Activated CD8-positive, alpha-beta memory T cell treated with anti-CD3 and anti-CD28 coated beads, Interleukin-2, amount 10 ng/mL, durations not matched to agents 7 days and 5 days (primary cell): ENCODE data around the gene LHX2. TPM values are rescaled to one million over a fixed set of nuclear protein-coding genes. Genes with fewer than 3 reads are reported as not detected.
A peak's percentile ranks its signal among the peaks of the same experiment; 100 is the strongest.

Experiments used
- ATAC-seq: fragments of 150-1000 bp; cut with Tn5 transposase; one replicate; pipeline ENCODE4 v1.10.0; 2021; ENCODE audit warnings: moderate library complexity
- CTCF ChIA-PET: fragments of 350-600 bp; sonication (Branson Sonifier 250); formaldehyde crosslinking; loops from one replicate; lab custom pipeline; 2021; ENCODE audit warnings: antibody characterized with exemption; lab: Charles Lee
- DNase-seq: peaks from one replicate; pipeline ENCODE4 v3.0.0-alpha.2; 2020
- H3K27ac Mint-ChIP-seq: one replicate; pipeline ENCODE4 v1.8.0; 2021; ENCODE audit warnings: mild to moderate bottlenecking, mixed read lengths
- H3K27me3 Mint-ChIP-seq: one replicate; pipeline ENCODE4 v1.8.0; 2021; ENCODE audit warnings: mixed read lengths
- H3K36me3 Mint-ChIP-seq: one replicate; pipeline ENCODE4 v1.8.0; 2021; ENCODE audit warnings: mild to moderate bottlenecking, mixed read lengths
- H3K4me1 Mint-ChIP-seq: one replicate; pipeline ENCODE4 v1.8.0; 2021; ENCODE audit warnings: mixed read lengths
- H3K4me3 Mint-ChIP-seq: one replicate; pipeline ENCODE4 v1.8.0; 2021; ENCODE audit warnings: mild to moderate bottlenecking, moderate library complexity, mixed read lengths
- H3K9me3 Mint-ChIP-seq: one replicate; pipeline ENCODE4 v1.8.0; 2022; ENCODE audit warnings: low read depth, mixed read lengths
- total RNA-seq, 2 experiments: library from RNA; stranded (reverse); gene quantifications; one replicate each; pipeline ENCODE4 v1.2.3, GENCODE V29; 2021

Gene LHX2
- total RNA-seq, 2 experiments from 2014 or later, result not detected

- H3K9me3 Mint-ChIP-seq, result no peaks in the 10 kb centered on the region
- DNase-seq, result no peak
Measured at GRCh38 chr9:124003636-124004349, 7.8 kb upstream of the LHX2 start.

GRCh38 chr9:124004593-124004992, 7.0 kb upstream of the LHX2 start:
- no peak for DNase-seq
- Mint-ChIP-seq H3K27ac (no peak overlapping the region), H3K27me3 (peaks cover 92% of the 10 kb centered on the region), H3K9me3 (no peaks in the 10 kb centered on the region), H3K36me3 (peaks cover 4% of the 10 kb centered on the region), H3K4me1 (peaks cover 12% of the 10 kb centered on the region), H3K4me3 (no peak overlapping the region)
- no peak for ATAC-seq
- CTCF ChIA-PET, result interaction anchor here (0.6 to 1.6 kb wide), 2 partner anchors 36 to 364 kb away, joined by 3 to 4 read pairs; no protein-coding TSS in a partner anchor

More at GRCh38 chr9:124003636-124004349, 7.8 kb upstream of the LHX2 start:
- Mint-ChIP-seq H3K4me3 (no peak overlapping the region), H3K27ac (no peak overlapping the region), H3K4me1 (peaks cover 14% of the 10 kb centered on the region), H3K27me3 (peaks cover 90% of the 10 kb centered on the region), H3K36me3 (peaks cover 3% of the 10 kb centered on the region)
- no peak for ATAC-seq
- CTCF ChIA-PET, result interaction anchor here (1.1 kb wide), 1 partner anchor 38 kb away, joined by 3 read pairs; no protein-coding TSS in a partner anchor

- peaks cover 6% of the 10 kb centered on the region for H3K36me3 Mint-ChIP-seq
- ATAC-seq (no peak), DNase-seq (no peak)
- no peak overlapping the region for H3K27ac Mint-ChIP-seq
- no peak overlapping the region for H3K4me3 Mint-ChIP-seq
- peaks cover 12% of the 10 kb centered on the region for H3K4me1 Mint-ChIP-seq
- CTCF ChIA-PET, result interaction anchor here (0.6 to 1.6 kb wide), 2 partner anchors 36 to 364 kb away, joined by 3 to 4 read pairs; no protein-coding TSS in a partner anchor
- H3K9me3 Mint-ChIP-seq, result no peaks in the 10 kb centered on the region
- peaks cover 97% of the 10 kb centered on the region for H3K27me3 Mint-ChIP-seq
Measured at GRCh38 chr9:124005029-124005771, 6.4 kb upstream of the LHX2 start.

DNA sequence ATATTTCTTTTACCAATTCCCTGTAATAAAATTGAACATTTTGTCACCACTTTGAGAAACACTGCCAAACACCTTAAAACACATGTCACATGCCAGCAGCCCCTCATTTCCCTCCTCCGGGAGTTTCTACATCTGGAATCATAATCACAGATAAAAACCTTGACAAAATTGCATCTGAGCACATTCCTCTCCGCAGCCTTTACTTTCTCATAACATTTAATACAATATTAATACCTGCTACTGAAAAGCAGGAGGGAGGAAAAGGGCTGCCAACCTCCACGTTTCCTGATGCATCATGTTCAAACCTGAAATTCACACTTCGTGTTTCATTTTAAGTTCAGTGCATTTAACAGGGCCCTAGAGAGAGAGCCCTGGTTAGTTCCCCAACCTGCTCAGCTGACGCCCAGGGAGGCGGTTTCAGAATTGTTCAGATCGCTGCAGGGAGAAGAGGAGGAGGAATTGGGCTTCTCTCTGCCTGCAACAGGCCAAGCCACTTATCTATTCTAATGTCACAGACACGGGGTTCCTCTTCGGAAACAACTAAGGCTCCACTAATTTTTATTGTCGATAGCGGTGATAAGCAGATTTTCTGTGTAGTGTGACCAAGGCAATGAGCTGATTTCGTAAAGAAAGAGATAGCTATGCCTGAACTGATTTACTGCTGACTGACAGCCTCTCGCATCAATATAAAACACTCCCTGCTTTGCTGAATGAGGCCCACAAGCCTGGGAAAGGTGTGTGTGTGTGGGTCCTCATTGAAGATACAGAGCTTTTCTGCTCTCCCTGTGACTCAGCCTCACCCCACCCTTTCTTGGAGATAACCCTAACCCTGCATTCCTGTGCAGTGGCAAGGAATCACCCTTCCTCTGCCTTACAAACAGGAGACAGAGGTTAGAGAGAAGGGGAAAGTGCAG, 4.9 kb upstream of the LHX2 start:
- CTCF ChIA-PET, result no interaction called here
- DNase-seq (no peak), ATAC-seq (no peak)
- Mint-ChIP-seq H3K36me3 (peaks cover 6% of the 10 kb centered on the region), H3K27ac (no peak overlapping the region), H3K9me3 (no peaks in the 10 kb centered on the region), H3K4me1 (peaks cover 10% of the 10 kb centered on the region), H3K4me3 (no peak overlapping the region), H3K27me3 (peaks cover 93% of the 10 kb centered on the region)

GRCh38 chr9:124007565-124008302, 3.8 kb upstream of the LHX2 start:
- Mint-ChIP-seq H3K9me3 (no peaks in the 10 kb centered on the region), H3K4me3 (peak overlapping the region; percentile 5), H3K27ac (peak overlapping the region; percentile 41), H3K27me3 (peaks cover 86% of the 10 kb centered on the region), H3K4me1 (peaks cover 10% of the 10 kb centered on the region), H3K36me3 (peaks cover 6% of the 10 kb centered on the region)
- CTCF ChIA-PET, result no interaction called here
- ATAC-seq (no peak), DNase-seq (no peak)

GRCh38 chr9:124008303-124008693, 3.3 kb upstream of the LHX2 start:
- ATAC-seq, result no peak
- peaks cover 86% of the 10 kb centered on the region for H3K27me3 Mint-ChIP-seq
- peaks cover 6% of the 10 kb centered on the region for H3K36me3 Mint-ChIP-seq
- peaks cover 12% of the 10 kb centered on the region for H3K4me1 Mint-ChIP-seq
- no peak for DNase-seq
- H3K27ac Mint-ChIP-seq, result peak overlapping the region; percentile 41
- no peaks in the 10 kb centered on the region for H3K9me3 Mint-ChIP-seq
- peak overlapping the region; percentile 5 for H3K4me3 Mint-ChIP-seq
- CTCF ChIA-PET, result no interaction called here

DNA sequence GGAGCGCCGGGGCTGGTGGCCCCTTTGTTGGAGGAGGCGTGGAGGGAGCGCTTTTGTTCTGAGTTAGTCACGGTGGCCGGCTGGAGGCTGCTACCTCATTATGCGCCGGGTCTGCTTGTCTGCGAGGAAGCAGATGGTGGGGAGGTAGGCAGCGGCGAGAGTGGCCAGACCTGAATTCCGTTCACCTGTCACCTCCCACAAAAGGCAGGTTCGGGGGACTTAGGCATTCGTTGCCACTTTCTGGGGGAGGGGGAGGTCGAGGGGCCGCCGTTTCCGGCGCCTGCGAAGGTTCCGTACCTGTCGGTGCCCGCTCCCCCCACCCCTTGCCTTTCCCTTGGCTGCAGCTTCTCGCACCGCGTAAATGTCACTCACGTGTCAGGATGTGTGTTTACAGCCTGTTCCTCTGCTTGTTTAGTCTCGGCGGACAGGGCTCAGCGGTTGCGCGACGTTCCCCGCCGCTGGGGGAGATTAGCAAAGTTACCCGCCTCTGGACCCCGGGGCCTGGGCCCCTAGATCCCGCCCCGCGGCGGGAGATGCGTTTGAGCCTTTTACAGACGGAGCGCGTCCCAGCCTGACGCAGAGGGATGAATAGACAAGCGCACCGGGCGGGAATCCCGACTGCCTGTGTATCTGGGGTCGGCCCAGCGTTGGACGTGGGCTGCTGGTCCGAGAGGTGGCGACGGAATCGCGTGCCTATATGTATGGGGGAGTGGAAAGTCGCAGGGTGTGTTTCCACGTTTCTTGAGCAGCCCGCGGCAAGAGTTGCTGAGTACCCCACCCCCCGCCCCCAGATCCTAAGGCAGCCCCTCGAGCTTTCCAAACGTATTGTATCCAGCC, 2.7 kb upstream of the LHX2 start:
- peak overlapping the region; percentile 43 for H3K27ac Mint-ChIP-seq
- no peaks in the 10 kb centered on the region for H3K9me3 Mint-ChIP-seq
- ATAC-seq, result no peak

GRCh38 chr9:124009531-124010217, 1.9 kb upstream of the LHX2 start:
- H3K27me3 Mint-ChIP-seq, result peaks cover 87% of the 10 kb centered on the region
- H3K9me3 Mint-ChIP-seq, result no peaks in the 10 kb centered on the region
- ATAC-seq (no peak), DNase-seq (no peak)
- H3K4me1 Mint-ChIP-seq, result peaks cover 12% of the 10 kb centered on the region
- CTCF ChIA-PET, result no interaction called here
- H3K27ac Mint-ChIP-seq, result peak overlapping the region; percentile 47
- H3K4me3 Mint-ChIP-seq, result peak overlapping the region; percentile 31
- peaks cover 8% of the 10 kb centered on the region for H3K36me3 Mint-ChIP-seq

More for the DNA sequence above, 2.7 kb upstream of the LHX2 start:
- Mint-ChIP-seq H3K4me3 (peak overlapping the region; percentile 31), H3K4me1 (peaks cover 12% of the 10 kb centered on the region), H3K36me3 (peaks cover 7% of the 10 kb centered on the region), H3K27me3 (peaks cover 86% of the 10 kb centered on the region)
- CTCF ChIA-PET, result no interaction called here
- no peak for DNase-seq

- H3K4me1 Mint-ChIP-seq, result peaks cover 12% of the 10 kb centered on the region
- H3K4me3 Mint-ChIP-seq, result no peak overlapping the region
- H3K27ac Mint-ChIP-seq, result peak overlapping the region; percentile 59
- CTCF ChIA-PET, result interaction anchor here (1.0 kb wide), 1 partner anchor 31 kb away, joined by 4 read pairs; no protein-coding TSS in a partner anchor
- DNase-seq (no peak), ATAC-seq (no peak)
- H3K27me3 Mint-ChIP-seq, result peaks cover 86% of the 10 kb centered on the region
- H3K36me3 Mint-ChIP-seq, result peaks cover 8% of the 10 kb centered on the region
- no peaks in the 10 kb centered on the region for H3K9me3 Mint-ChIP-seq
Measured at GRCh38 chr9:124010303-124010664, 1.3 kb upstream of the LHX2 start.

- H3K27me3 Mint-ChIP-seq, result peaks cover 86% of the 10 kb centered on the region
- no peak for ATAC-seq
- CTCF ChIA-PET, result interaction anchor here (1.0 kb wide), 1 partner anchor 30 kb away, joined by 4 read pairs; no protein-coding TSS in a partner anchor
- DNase-seq, result no peak
- H3K27ac Mint-ChIP-seq, result peak overlapping the region; percentile 59
- H3K4me1 Mint-ChIP-seq, result peaks cover 12% of the 10 kb centered on the region
- H3K4me3 Mint-ChIP-seq, result no peak overlapping the region
- no peaks in the 10 kb centered on the region for H3K9me3 Mint-ChIP-seq
- H3K36me3 Mint-ChIP-seq, result peaks cover 8% of the 10 kb centered on the region
Measured at GRCh38 chr9:124010665-124011321, 775 bp upstream of the LHX2 start.
